WTC11 (cell line): ENCODE measurements around the gene RPUSD4. TPM values are rescaled to one million over a fixed set of nuclear protein-coding genes. Genes with fewer than 3 reads are reported as not detected.

Experiments used
- ATAC-seq: fragments of 200-7000 bp; cut with Tn5 transposase; 2 replicates; pipeline ENCODE4 v1.10.0; 2021; ENCODE audit warnings: mild to moderate bottlenecking, moderate library complexity
- CTCF ChIA-PET: fragments of 300-600 bp; sonication (Branson Sonifier 250); formaldehyde crosslinking; loops from one replicate; lab custom pipeline; 2021; ENCODE audit warnings: antibody characterized with exemption; lab: Charles Lee
- POLR2A ChIA-PET: fragments of 350-600 bp; sonication (Branson Sonifier 250); formaldehyde crosslinking; loops from one replicate; lab custom pipeline; 2021; ENCODE audit warnings: antibody characterized with exemption; lab: Charles Lee
- DNase-seq: peaks from one replicate; pipeline ENCODE4 v3.0.0; 2021; ENCODE audit warnings: low spot score
- H3K27ac Mint-ChIP-seq: 2 replicates; pipeline ENCODE4 v1.8.0; 2021; ENCODE audit warnings: mixed read lengths
- H3K27me3 Mint-ChIP-seq: 2 replicates; pipeline ENCODE4 v1.8.0; 2021; ENCODE audit warnings: low read depth, mild to moderate bottlenecking, moderate library complexity, mixed read lengths
- H3K36me3 Mint-ChIP-seq: 2 replicates; pipeline ENCODE4 v1.8.0; 2021; ENCODE audit warnings: mixed read lengths
- H3K4me1 Mint-ChIP-seq: 2 replicates; pipeline ENCODE4 v1.8.0; 2022; ENCODE audit warnings: mixed read lengths
- H3K4me3 Mint-ChIP-seq: 2 replicates; pipeline ENCODE4 v1.8.0; 2021; ENCODE audit warnings: mild to moderate bottlenecking, moderate library complexity, mixed read lengths
- H3K9me3 Mint-ChIP-seq: 2 replicates; pipeline ENCODE4 v1.8.0; 2021; ENCODE audit warnings: mixed read lengths
- CREB1 ChIP-seq: sonication (generic); formaldehyde crosslinking; IDR thresholded peaks from 2 replicates; pipeline ENCODE4 v1.8.0; 2023; ENCODE audit warnings: mild to moderate bottlenecking, missing genetic modification reagents
- CREM ChIP-seq: sonication (generic); formaldehyde crosslinking; IDR thresholded peaks from 2 replicates; pipeline ENCODE4 v1.8.1; 2022; ENCODE audit warnings: mild to moderate bottlenecking, missing genetic modification reagents, moderate library complexity
- E2F5 ChIP-seq: sonication (generic); formaldehyde crosslinking; IDR thresholded peaks from 2 replicates; pipeline ENCODE4 v1.8.1; 2022; ENCODE audit warnings: mild to moderate bottlenecking, moderate library complexity, missing genetic modification reagents
- ELF4 ChIP-seq: sonication (generic); formaldehyde crosslinking; IDR thresholded peaks from 2 replicates; pipeline ENCODE4 v1.8.1; 2022; ENCODE audit warnings: low read depth, mild to moderate bottlenecking, moderate library complexity, missing genetic modification reagents
- FOXJ3 ChIP-seq: sonication (generic); formaldehyde crosslinking; IDR thresholded peaks from 2 replicates; pipeline ENCODE4 v1.9.0; 2021; ENCODE audit warnings: missing genetic modification reagents, mild to moderate bottlenecking, borderline replicate concordance
- GTF2I ChIP-seq: fragments of 250-450 bp; sonication (Bioruptor Pico); conservative IDR thresholded peaks from 2 replicates; pipeline ENCODE4 v1.4.0; 2021; ENCODE audit warnings: mild to moderate bottlenecking
- KAT7 ChIP-seq: sonication (generic); formaldehyde crosslinking; IDR thresholded peaks from 2 replicates; pipeline ENCODE4 v1.8.1; 2023; ENCODE audit warnings: missing genetic modification reagents, mild to moderate bottlenecking, borderline replicate concordance
- MAX ChIP-seq: sonication (generic); formaldehyde crosslinking; IDR thresholded peaks from 2 replicates; pipeline ENCODE4 v1.8.0; 2022; ENCODE audit warnings: mild to moderate bottlenecking, missing genetic modification reagents
- NFE2L1 ChIP-seq: sonication (generic); formaldehyde crosslinking; IDR thresholded peaks from 2 replicates; pipeline ENCODE4 v1.8.1; 2023; ENCODE audit warnings: missing genetic modification reagents
- NR2C2 ChIP-seq: sonication (generic); formaldehyde crosslinking; IDR thresholded peaks from 2 replicates; pipeline ENCODE4 v1.8.0; 2022; ENCODE audit warnings: mild to moderate bottlenecking, missing genetic modification reagents
- OVOL2 ChIP-seq: fragments of 250-450 bp; sonication (Bioruptor Pico); IDR thresholded peaks from 2 replicates; pipeline ENCODE4 v1.9.0; 2021; ENCODE audit warnings: mild to moderate bottlenecking, borderline replicate concordance
- PRRX2 ChIP-seq: fragments of 250-450 bp; sonication (Bioruptor Pico); IDR thresholded peaks from 2 replicates; pipeline ENCODE4 v1.8.0; 2021; ENCODE audit warnings: mild to moderate bottlenecking
- RELA ChIP-seq: sonication (generic); formaldehyde crosslinking; IDR thresholded peaks from 2 replicates; pipeline ENCODE4 v1.8.1; 2022; ENCODE audit warnings: missing genetic modification reagents, mild to moderate bottlenecking, borderline replicate concordance
- ZBTB21 ChIP-seq: sonication (generic); formaldehyde crosslinking; IDR thresholded peaks from 2 replicates; pipeline ENCODE4 v1.8.1; 2023; ENCODE audit warnings: mild to moderate bottlenecking, missing genetic modification reagents, borderline replicate concordance
- ZMAT4 ChIP-seq: fragments of 250-450 bp; sonication (Bioruptor Pico); IDR thresholded peaks from 2 replicates; pipeline ENCODE4 v1.9.0; 2021; ENCODE audit warnings: mild to moderate bottlenecking
- ZNF263 ChIP-seq: sonication (generic); formaldehyde crosslinking; IDR thresholded peaks from 2 replicates; pipeline ENCODE4 v1.8.1; 2022; ENCODE audit warnings: low read depth, mild to moderate bottlenecking, moderate library complexity, missing genetic modification reagents
- ZNF396 ChIP-seq: fragments of 250-450 bp; sonication (Bioruptor Pico); IDR thresholded peaks from 2 replicates; pipeline ENCODE4 v1.8.0; 2021; ENCODE audit warnings: mild to moderate bottlenecking, moderate library complexity, borderline replicate concordance
- ZNF423 ChIP-seq: fragments of 250-450 bp; sonication (Bioruptor Pico); IDR thresholded peaks from 2 replicates; pipeline ENCODE4 v2.1.2; 2022; ENCODE audit warnings: mild to moderate bottlenecking, moderate library complexity
- total RNA-seq: library from RNA; stranded (reverse); gene quantifications from 3 replicates; pipeline ENCODE4 v1.2.3, GENCODE V29; 2021
- TF ChIP-seq, protein P1 (sequence below): sonication (generic); formaldehyde crosslinking; IDR thresholded peaks from 2 replicates; pipeline ENCODE4 v1.8.1; 2023; ENCODE audit warnings: mild to moderate bottlenecking, missing genetic modification reagents

The RPUSD4 gene
- total RNA-seq, 1 experiment from 2014 or later: 46.6 TPM

GRCh38 chr11:126190792-126191191, 20.7 kb downstream of the RPUSD4 start:
- peaks cover 25% of the 10 kb centered on the region for H3K36me3 Mint-ChIP-seq

DNA sequence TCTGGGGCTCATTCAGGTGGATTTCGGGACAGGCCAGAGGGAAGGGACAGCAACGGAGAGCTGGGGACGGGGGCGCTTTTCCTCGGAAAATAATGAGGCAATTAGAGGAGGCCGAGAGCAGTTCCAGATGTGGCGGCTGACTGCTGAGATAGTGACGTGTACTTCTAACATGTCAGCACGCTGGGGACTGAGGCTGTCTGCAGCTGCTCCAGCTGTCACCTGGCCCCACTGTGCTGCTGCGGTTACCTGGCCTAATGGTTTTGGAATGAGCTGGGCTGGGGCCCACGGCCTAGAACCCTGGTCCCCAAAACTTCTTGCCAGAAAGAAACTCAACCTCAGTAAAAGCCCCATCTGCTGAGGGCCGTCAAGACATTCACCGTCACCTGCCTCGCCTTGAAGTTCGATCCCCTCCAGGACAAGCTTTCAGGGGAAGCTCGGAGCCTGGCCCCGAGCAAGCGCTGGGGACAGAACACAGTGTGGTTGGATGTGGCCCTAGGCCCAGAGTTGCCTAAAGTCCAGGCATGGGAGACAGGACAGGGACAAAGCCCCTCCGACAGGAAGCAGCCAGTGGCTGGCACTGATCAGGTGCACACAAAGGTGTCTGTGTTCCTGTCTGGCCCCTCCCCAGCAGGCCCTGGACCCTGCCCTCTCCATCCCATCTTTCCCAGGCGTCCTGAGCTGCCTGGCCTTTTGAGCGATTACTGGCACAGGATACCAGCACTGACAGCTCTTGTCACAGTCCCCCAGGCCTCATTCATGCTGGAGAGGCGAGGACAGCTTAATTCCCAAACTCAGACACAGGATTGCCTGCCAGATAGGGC, 22.1 kb downstream of the RPUSD4 start:
- H3K4me1 Mint-ChIP-seq: peaks cover 6% of the 10 kb centered on the region
- ChIA-PET POLR2A (no interaction called here), CTCF (interaction anchor here (0.8 to 1.8 kb wide), 4 partner anchors 98 to 258 kb away, joined by 3 to 7 read pairs (median 3); no protein-coding TSS in a partner anchor)
- no peaks in the 10 kb centered on the region for H3K9me3 Mint-ChIP-seq
- no peaks in the 10 kb centered on the region for H3K27me3 Mint-ChIP-seq
- ATAC-seq (no peak), DNase-seq (no peak)
- peak overlapping the region; percentile 55; the same call in 1 of the 2 replicates for H3K27ac Mint-ChIP-seq
- H3K36me3 Mint-ChIP-seq: peaks cover 16% of the 10 kb centered on the region; the same call in 1 of the 2 replicates
- no peak for TF ChIP-seq KAT7 (CRISPR knock-in tag)
- no peak for TF ChIP-seq CREB1 (CRISPR knock-in tag)
- no peak for TF ChIP-seq E2F5 (CRISPR knock-in tag)
- TF ChIP-seq RELA: no peak
- no peak for TF ChIP-seq NFE2L1 (CRISPR knock-in tag)
- TF ChIP-seq NR2C2 (CRISPR knock-in tag): no peak
- no peak for TF ChIP-seq ELF4
- TF ChIP-seq FOXJ3 (CRISPR knock-in tag): no peak
- TF ChIP-seq ZNF263 (CRISPR knock-in tag): no peak
- TF ChIP-seq, protein P1, sequence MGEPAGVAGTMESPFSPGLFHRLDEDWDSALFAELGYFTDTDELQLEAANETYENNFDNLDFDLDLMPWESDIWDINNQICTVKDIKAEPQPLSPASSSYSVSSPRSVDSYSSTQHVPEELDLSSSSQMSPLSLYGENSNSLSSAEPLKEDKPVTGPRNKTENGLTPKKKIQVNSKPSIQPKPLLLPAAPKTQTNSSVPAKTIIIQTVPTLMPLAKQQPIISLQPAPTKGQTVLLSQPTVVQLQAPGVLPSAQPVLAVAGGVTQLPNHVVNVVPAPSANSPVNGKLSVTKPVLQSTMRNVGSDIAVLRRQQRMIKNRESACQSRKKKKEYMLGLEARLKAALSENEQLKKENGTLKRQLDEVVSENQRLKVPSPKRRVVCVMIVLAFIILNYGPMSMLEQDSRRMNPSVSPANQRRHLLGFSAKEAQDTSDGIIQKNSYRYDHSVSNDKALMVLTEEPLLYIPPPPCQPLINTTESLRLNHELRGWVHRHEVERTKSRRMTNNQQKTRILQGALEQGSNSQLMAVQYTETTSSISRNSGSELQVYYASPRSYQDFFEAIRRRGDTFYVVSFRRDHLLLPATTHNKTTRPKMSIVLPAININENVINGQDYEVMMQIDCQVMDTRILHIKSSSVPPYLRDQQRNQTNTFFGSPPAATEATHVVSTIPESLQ: no peak
- TF ChIP-seq ZNF423 (CRISPR knock-in tag): no peak
- no peak for TF ChIP-seq MAX
- TF ChIP-seq GTF2I (CRISPR knock-in tag): no peak
- no peak overlapping the region for H3K4me3 Mint-ChIP-seq

More at GRCh38 chr11:126190792-126191191, 20.7 kb downstream of the RPUSD4 start:
- TF ChIP-seq KAT7 (CRISPR knock-in tag): no peak
- no peak for TF ChIP-seq E2F5 (CRISPR knock-in tag)
- TF ChIP-seq ZMAT4 (CRISPR knock-in tag): no peak
- TF ChIP-seq CREB1 (CRISPR knock-in tag): no peak
- no peak for TF ChIP-seq ZBTB21
- TF ChIP-seq OVOL2 (CRISPR knock-in tag): no peak
- no peak for TF ChIP-seq ZNF396 (CRISPR knock-in tag)
- TF ChIP-seq CREM (CRISPR knock-in tag): no peak
- TF ChIP-seq PRRX2 (CRISPR knock-in tag): no peak
- ATAC-seq (no peak), DNase-seq (no peak)
- CTCF ChIA-PET: interaction anchor here (1.8 kb wide), 1 partner anchor 248 kb away, joined by 7 read pairs; no protein-coding TSS in a partner anchor
- no peaks in the 10 kb centered on the region for H3K9me3 Mint-ChIP-seq
- POLR2A ChIA-PET: no interaction called here
- H3K4me3 Mint-ChIP-seq: no peak overlapping the region
- peaks cover 6% of the 10 kb centered on the region for H3K4me1 Mint-ChIP-seq
- peak overlapping the region; percentile 75 for H3K27ac Mint-ChIP-seq
- no peaks in the 10 kb centered on the region for H3K27me3 Mint-ChIP-seq
